GM19438 (cell line): Measurements from ENCODE around the gene SLC4A8.

Experiments used
- ATAC-seq: cut with Tn5 transposase; IDR thresholded peaks from one replicate; pipeline ENCODE4 v1.9.1; 2021; ENCODE audit warnings: low read depth; ENCODE audit not compliant: unreplicated experiment

The SLC4A8 gene

DNA sequence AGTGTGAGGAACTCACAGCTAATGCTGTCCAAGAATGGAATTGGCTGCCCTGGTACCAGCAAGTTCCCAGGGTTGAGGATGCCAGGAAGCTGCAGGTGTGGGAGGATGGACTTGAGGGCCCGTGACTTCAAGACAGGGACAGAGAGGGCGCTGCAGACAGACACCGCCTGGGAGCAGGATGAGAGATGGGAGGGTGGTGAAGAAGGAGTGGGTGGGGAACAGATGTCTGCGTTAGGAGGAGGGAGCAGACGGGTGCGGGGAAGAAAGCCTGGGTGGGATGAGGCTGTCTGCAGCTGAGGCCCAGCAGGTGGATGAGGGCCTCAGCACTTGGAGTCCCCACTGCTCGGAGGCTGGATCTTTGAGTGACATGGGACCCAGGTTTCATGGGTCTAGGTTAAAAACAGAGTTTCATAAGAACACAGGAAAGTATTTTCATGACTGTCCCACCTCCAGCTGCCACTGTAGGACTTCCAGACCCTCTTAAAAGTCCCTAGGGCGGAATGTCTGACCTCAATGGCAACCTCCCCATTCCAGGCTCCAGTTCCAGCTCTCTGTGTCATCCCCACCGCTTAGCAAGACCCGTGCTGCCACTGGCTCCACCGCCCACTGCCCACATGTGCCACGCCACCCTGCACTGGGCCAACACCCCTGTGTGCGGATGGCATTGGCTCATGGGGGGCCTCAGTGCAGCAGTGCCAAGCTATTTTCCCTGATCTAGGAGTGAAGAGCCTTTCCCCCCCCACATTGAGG lies 96.1 kb downstream of the SLC4A8 start:
- ATAC-seq = no peak

DNA sequence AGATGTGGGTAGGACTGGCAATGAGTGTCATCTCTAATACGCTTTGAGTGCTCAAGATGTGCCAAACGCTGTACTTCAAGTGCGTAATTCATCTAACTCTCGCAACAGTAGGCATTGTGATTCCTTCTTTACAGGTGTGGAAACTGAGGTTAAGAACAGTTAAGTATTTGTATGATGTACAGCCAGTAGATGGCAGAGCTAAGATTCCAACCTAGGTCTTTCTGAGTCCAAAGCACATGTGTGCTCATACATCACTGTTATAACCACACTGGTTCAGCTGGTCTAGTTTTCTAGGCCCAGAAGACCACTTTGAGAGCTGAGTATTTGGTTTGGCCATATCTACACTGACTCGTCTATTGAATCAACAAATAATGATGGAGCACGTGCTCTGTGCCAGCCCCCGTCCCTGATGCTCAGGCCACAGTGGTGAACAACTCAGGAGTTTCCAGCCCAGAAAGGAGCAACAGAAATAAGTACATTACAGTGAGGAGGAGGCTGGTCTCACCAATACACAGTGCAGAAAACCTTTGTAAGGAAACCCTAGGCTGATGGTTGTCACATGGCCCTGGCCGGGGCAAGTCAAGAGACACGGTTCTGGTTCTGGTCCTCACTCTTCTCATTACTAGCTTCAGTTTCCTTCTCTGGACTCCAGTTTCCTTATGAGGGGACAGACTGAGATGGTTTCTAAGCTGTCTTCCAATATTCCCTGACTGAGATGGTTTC lies 97.1 kb downstream of the SLC4A8 start:
- no peak for ATAC-seq

DNA sequence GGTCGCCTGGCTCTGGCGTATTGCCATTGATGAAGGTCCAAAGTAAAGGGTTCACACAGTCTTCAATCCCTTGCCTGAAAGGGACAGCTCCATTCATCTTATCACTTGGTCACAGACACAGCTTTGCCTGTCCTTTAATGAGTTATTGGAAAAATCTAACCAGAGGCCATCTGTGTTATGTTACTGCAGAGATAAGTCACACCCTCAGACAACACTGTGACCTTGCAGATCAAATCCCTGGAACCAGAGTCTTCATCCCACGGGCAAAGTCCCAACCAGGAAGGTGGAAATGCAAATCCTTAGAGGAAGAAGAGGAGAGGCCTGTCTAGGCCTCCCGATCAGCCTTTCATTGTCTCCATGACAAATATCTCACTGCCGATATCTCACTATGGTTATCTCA lies 98.1 kb downstream of the SLC4A8 start:
- ATAC-seq = no peak

DNA sequence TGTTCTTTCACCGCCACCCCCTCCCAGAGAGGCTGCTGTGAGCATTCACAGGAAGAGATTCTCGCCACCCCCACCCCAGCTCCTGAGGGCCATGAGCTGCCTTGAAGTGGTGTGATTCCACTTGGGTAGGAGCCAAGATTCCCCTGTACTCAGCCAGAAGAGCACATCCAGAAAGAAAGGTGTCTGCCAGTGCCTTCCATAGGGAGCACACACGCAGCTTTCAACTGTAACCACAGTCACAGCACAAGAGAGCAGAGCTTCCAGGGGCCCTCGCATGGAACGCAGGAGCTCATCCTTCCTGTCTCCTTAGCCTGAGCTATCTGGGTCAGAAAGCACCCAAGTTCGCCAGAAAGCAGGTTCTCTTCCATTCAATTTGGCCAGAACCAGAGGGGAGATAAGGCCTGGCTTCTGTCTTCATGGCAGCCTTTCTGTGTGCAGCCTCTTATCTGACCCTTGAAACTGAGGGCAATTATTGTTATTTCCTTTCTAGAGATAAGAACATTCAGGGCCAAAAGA lies 99.8 kb downstream of the SLC4A8 start:
- ATAC-seq = no peak

GRCh38 chr12:51525518-51525917 lies 100.9 kb downstream of the SLC4A8 start:
- no peak for ATAC-seq

DNA sequence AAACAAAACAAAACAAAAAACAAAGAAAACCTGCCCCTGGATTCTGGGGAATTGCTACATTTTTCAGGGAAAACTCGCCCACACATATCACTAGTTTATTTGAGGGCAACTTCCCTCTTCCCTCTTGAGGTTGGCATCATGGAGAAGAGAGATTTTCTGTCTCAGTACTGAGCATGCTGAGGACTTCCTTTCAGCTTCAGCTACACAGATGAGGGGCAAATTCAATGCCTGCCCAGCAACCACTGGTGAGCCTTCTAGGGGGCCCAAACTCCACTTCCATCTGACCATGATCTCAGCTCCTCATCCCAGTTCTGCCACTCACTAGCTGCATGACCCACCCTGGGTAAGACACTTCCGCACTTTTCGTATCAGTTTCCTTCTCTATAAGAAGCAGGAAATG lies 103.3 kb downstream of the SLC4A8 start:
- ATAC-seq = no peak

DNA sequence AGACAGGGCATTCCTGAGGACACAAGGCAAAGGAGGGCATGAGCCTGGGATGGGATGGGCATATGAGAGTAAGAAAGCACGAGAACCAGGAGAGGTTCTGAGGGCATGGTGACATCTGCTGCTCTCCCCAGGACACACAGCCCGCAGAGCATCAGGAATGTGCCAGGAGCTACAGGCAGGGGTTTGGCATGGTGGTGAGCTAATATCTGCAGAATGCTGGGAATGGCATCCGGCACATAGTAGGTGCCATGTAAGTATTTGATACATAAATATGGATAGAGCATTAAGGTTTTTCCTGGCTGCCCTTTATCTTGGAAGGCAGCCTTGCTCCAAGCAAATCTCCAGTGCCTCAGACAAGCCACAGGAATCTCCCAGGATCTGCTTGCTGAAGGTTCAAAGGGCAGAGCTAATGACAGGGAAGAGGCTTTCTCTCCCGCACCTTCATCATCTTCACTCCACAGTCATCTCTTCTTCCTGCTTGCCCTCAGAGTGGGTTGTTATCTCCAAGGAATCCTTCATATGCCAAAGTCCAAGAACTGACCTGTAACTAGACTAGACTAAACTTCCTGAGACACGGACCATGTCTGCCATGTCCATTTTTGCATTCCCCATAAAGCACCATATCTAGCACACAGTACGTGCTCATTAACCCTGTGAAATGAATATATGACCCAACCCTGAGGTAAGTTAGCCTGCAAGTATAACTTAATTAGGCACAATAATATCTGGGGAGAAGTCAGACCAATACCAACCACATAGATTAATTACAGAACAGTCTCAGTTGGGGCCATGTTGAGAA lies 104.4 kb downstream of the SLC4A8 start:
- ATAC-seq = no peak

GRCh38 chr12:51529651-51529970 lies 105.0 kb downstream of the SLC4A8 start:
- no peak for ATAC-seq

DNA sequence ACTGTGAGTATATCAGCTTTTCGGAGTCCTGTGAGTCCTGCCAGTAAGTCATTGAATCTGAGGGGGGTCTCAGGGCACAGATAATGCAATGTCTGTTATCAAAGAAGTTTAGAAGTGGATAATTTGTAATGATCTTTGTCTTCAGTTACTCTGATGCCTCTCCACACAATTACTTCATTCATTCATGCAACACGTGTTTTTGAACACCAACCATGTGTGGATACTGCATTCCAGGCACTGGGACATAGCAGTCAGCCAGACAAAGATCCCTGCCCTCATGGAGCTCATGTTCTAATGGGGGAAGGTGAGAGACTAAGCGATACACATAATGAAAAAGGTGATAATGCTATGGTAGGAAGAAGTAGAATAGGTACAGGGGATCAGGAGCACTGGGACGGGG lies 105.6 kb downstream of the SLC4A8 start:
- ATAC-seq = no peak

GRCh38 chr12:51531284-51531977 lies 106.8 kb downstream of the SLC4A8 start:
- ATAC-seq = no peak

DNA sequence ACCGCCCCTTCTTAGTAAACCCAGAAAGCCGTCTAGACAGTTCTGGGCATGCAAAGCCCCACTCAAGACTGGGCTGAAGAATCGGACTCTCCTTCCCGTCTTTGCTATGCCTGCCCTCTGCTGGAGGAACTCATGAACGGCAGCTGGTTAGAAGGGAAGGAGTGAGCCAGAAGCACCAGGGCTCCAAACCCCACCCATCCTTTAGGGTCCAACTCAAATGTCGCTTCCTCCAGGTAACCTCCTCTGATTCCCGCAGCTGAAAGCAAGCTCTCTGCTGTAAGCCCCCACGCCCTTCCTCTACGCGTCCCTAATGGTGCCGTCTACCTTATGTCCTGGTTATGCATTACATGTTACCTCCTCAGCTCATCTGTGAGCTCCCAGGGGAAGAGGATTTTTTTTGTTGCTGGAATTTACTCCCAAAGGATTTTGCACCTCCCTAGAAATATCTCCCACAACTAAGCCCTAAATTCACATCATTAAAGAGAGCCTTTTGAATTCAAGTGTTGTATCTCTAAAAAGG lies 107.4 kb downstream of the SLC4A8 start:
- ATAC-seq = no peak

DNA sequence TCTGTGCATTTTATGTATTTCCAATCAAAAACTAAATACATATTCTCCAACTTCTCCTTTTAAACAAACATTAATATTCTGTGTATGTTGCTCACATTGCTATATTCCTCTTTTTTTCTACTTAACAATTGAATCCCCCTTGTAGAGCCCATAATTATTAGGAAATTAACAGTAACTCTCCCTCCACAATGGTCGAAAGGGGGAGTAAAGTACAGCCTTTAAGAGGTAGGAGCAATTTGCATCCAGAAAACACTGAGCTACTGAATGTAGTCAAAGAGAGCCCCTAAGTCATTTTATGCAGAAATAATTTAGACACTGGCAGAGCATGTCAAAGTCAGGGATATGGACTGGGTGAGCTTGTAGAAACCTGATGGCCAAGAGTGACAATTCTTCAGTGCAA lies 109.2 kb downstream of the SLC4A8 start:
- ATAC-seq = no peak

- no peak for ATAC-seq
Measured at GRCh38 chr12:51534216-51535074, 109.8 kb downstream of the SLC4A8 start.

- no peak for ATAC-seq
Measured at GRCh38 chr12:51536159-51536558, 111.5 kb downstream of the SLC4A8 start.

GRCh38 chr12:51538149-51538548 lies 113.5 kb downstream of the SLC4A8 start:
- no peak for ATAC-seq

GRCh38 chr12:51538599-51538998 lies 114.0 kb downstream of the SLC4A8 start:
- no peak for ATAC-seq

DNA sequence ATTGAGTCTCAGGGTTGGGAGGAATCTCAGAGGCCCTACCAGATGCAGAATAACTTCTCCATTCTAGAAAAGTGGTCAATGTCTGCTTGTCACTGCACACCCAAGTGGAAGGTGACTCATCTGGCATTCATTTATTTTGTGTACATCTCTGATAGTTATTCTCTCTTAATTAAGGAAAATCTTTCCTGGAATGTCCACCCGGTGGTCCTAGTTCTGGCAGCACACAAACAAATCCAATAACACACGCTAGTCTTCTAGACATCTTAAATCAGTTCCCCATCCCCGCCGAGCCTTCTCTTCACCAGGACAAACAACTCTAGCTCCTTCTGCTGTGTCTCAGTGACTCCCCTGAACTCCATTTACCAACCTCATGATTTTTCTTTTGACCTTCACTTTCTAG lies 116.4 kb downstream of the SLC4A8 start:
- ATAC-seq = no peak

GRCh38 chr12:51546097-51546496 lies 121.5 kb downstream of the SLC4A8 start:
- ATAC-seq = no peak

- ATAC-seq = no peak
Measured at GRCh38 chr12:51547606-51548005, 123.0 kb downstream of the SLC4A8 start.

DNA sequence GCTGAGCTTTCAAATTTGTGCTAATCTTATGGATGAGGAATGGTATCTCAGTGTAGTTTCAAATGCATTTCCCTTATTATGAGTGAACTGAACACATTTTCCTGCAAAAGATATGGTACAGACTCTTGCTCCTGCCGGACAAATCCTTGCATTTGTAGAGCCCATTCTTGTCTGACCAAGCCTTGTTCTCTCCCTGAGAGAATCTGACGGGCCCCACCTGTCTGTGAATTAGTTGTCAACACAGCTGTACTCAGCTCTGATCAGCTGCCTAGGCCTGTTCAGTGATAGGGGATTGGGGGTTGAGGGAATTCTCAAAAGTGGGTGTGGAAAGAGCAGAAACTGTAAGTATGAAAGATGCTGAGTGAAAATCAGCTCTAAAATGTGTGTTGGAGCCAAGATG lies 123.6 kb downstream of the SLC4A8 start:
- ATAC-seq = no peak
